AG04449 (cell line): ENCODE measurements around the gene LDLRAD2.

Experiments
- CTCF ChIA-PET: fragments of 350-600 bp; formaldehyde crosslinking; extraction: SDS; loops from one replicate; lab custom pipeline; 2021; ENCODE audit warnings: antibody characterized with exemption; lab: Yijun Ruan, JAX
- POLR2A ChIA-PET: fragments of 400-600, 350-600 bp; formaldehyde crosslinking; extraction: SDS; loops from one replicate; lab custom pipeline; 2020; ENCODE audit warnings: antibody characterized with exemption, inconsistent platforms; lab: Yijun Ruan, JAX
- DNase-seq: peaks from one replicate; pipeline ENCODE4 v3.0.0-alpha.2; 2010; ENCODE audit warnings: low read depth, low spot score
- H3K4me3 ChIP-seq: 2 replicates; pipeline ENCODE4 v1.5.1; 2011; ENCODE audit warnings: low read depth, mild to moderate bottlenecking, control low read depth, low read length
- CTCF ChIP-seq: IDR thresholded peaks from one replicate; pipeline ENCODE4 v1.5.1; 2011; ENCODE audit warnings: mild to moderate bottlenecking, moderate library complexity, low read length, control low read depth, inconsistent platforms; ENCODE audit not compliant: insufficient read depth; ENCODE audit errors: missing control alignments

Gene LDLRAD2

DNA sequence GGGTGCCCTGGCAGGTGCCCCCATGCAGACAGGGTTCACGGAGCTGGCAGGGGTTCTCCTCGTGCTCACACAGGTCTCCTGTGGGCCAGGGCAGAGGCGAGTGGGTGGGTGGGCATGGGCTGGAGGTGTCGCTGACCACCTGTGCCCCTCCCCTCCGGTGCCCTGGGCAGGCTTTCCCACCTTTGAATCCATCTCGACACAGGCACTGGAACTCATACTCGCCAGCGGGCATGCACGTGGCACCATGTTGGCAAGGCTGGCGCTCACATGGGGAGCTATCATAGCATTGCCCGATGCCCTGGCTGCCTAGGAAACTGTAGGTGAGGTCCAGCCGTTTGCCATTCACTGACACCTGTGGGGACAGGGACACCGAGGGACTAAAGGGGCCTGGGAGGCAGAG, 16.0 kb downstream of the LDLRAD2 start:
- ChIA-PET CTCF (no interaction called here), POLR2A (no interaction called here)
- no peak overlapping the region for H3K4me3 ChIP-seq
- TF ChIP-seq CTCF = no peak
- DNase-seq = no peak

DNA sequence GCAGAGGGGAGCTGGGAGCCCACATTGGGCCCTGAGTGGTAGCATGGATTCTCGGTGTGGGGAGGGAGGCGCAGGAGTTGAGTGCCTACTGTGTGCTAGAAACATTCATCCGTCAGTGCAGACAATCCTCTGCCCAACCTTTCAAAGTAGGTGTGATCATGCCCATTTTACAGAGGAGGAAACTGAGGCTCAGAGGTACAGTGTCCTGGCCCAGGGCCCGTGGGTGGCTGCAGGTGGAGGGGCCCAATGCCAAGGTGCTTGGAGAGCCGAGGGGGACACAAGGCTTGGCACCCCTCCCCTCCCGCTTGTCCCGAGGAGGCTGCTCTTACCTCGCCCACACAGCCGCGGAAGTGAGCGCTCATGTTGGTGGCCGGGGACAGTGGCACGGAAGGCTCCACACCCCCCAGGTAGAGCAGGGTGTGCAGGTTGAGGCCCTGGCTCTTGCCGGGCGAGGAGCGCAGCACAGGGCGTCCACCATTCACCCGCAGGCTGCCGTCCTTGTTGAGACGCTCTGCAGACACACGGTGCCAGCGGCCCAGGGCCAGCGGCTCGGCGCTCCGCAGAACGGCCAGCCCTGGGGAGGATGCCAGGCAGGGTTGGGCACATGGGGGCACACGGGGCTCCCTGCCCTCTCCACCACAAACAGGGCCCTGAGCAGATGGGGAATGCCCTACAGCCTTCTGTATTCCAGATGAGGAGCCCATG, 16.6 kb downstream of the LDLRAD2 start:
- no peak for TF ChIP-seq CTCF
- no peak for DNase-seq
- ChIA-PET CTCF (no interaction called here), POLR2A (no interaction called here)
- H3K4me3 ChIP-seq = no peak overlapping the region

GRCh38 chr1:21829294-21829693, 17.2 kb downstream of the LDLRAD2 start:
- CTCF ChIA-PET = no interaction called here
- H3K4me3 ChIP-seq = no peak overlapping the region
- no peak for DNase-seq
- POLR2A ChIA-PET = no interaction called here
- no peak for TF ChIP-seq CTCF

DNA sequence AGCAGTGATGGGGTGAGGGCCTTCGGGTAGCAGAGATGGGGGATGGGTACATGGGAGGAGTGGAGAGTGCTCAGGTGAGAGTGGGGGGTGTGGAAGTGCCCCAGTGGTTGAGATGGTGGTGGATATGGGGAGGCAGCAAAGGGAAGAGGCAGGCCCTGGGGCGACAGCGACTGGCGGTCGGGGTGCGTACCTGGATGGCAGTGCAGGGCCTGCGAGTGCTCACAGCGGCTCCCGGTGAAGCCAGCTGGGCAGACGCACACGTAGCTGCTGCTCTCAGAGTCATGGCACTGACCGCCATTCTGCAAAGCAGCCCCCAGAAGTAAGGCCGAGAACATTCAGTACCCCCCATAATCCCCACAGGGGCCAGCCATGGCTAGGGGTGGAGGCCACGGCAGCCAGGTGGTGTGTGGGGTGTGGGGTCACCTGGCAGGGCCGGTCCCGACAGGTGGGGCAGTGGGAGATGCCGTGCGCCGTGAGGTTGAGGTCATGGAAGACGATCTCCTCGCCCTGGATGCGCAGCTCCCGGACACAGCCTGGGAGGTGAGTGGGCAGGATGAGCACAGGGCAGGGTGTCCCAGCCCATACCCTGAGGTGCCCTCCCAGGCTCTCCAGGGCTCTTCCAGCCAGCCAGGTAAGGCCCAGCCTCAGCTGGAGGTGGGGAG, 18.9 kb downstream of the LDLRAD2 start:
- no peak for TF ChIP-seq CTCF
- no peak for DNase-seq
- POLR2A ChIA-PET = no interaction called here
- H3K4me3 ChIP-seq = no peak overlapping the region
- CTCF ChIA-PET = no interaction called here

DNA sequence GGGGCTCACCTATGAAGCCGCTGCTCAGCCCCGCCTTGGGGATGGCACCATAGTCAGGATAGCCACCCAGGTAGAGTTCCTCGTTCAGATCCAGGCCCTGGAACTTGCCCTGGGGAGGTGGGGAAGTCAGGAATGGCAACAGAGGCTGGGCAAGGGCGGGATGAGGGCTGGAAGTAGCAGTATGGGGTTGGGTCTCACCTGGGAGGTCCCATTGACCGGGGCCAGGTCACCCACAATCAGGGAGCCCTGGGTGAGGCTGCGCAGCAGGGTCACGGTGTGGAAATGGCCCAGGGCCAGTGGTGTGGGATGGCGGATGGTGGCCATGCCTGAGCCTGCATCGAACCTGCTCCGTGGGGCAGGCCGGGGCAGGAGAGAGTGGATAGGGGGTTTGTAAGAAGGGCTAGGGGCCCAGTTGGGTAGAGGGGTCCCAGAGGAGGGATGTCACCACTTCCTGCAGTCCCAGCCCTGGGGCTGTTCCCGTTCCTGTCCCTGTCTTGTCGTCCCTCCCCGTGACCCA, 19.4 kb downstream of the LDLRAD2 start:
- DNase-seq = no peak
- POLR2A ChIA-PET = no interaction called here
- CTCF ChIA-PET = no interaction called here
- TF ChIP-seq CTCF = no peak
- H3K4me3 ChIP-seq = no peak overlapping the region

- H3K4me3 ChIP-seq = no peak overlapping the region
- DNase-seq = no peak
- POLR2A ChIA-PET = no interaction called here
- no peak for TF ChIP-seq CTCF
- CTCF ChIA-PET = no interaction called here
Measured at GRCh38 chr1:21833392-21833976, 21.4 kb downstream of the LDLRAD2 start.
